GM12878 (cell line): ENCODE results near the gene TTLL11.

Source experiments
- EZH2 ChIP-seq: IDR thresholded peaks from 2 replicates; pipeline ENCODE4 v1.6.1; 2012; ENCODE audit warnings: low read depth, mild to moderate bottlenecking, control low read depth, inconsistent platforms, low read length, borderline replicate concordance; ENCODE audit not compliant: control insufficient read depth
- FOS ChIP-seq: IDR thresholded peaks from 3 replicates; pipeline ENCODE4 v1.6.1; 2011; ENCODE audit warnings: borderline replicate concordance; ENCODE audit not compliant: insufficient read length; ENCODE audit errors: extremely low read depth
- HDAC2 ChIP-seq: fragments of 200-600 bp; sonication (generic); IDR thresholded peaks from 2 replicates; pipeline ENCODE4 v1.6.1; 2017
- MYC ChIP-seq: IDR thresholded peaks from 2 replicates; pipeline ENCODE4 v1.6.1; 2011; ENCODE audit warnings: mild to moderate bottlenecking, low read length, moderate library complexity, inconsistent platforms; ENCODE audit not compliant: insufficient read depth, insufficient replicate concordance, insufficient read length, severe bottlenecking
- PAX5 ChIP-seq: IDR thresholded peaks from 2 replicates; pipeline ENCODE4 v1.6.1; 2011; ENCODE audit warnings: low read depth, low read length, borderline replicate concordance
- RAD21 ChIP-seq: IDR thresholded peaks from 2 replicates; pipeline ENCODE4 v1.6.1; 2011; ENCODE audit warnings: mild to moderate bottlenecking, low read depth, low read length, moderate library complexity; ENCODE audit not compliant: insufficient read depth
- ZBED1 ChIP-seq: IDR thresholded peaks from 2 replicates; pipeline ENCODE4 v1.6.1; 2016; ENCODE audit warnings: borderline replicate concordance
- ZNF384 ChIP-seq: IDR thresholded peaks from 2 replicates; pipeline ENCODE4 v1.6.1; 2012; ENCODE audit warnings: low read depth, mild to moderate bottlenecking, low read length, improper control_type of control experiment, borderline replicate concordance
- TF ChIP-seq, protein P1 (sequence below), 3 experiments: IDR thresholded peaks in 2 of 3; conservative IDR thresholded peaks in 1 of 3; 2 replicates each; pipeline ENCODE4 v1.5.1; 2011; ENCODE audit warnings: low read depth in 3 of 3, low read length in 3 of 3, mild to moderate bottlenecking in 3 of 3, control low read depth in 2 of 3, moderate library complexity in 2 of 3, inconsistent platforms in 1 of 3, mixed read lengths in 1 of 3; ENCODE audit not compliant: control insufficient read depth in 2 of 3, insufficient read depth in 1 of 3; ENCODE audit errors: extremely low read depth in 1 of 3
- TF ChIP-seq, protein P2 (sequence below): IDR thresholded peaks from 2 replicates; pipeline ENCODE4 v1.6.1; 2012; ENCODE audit warnings: mild to moderate bottlenecking, low read depth, low read length
- TF ChIP-seq, protein P3 (sequence below): fragments of 450-650 bp; formaldehyde crosslinking; IDR thresholded peaks from 2 replicates; pipeline ENCODE4 v1.4.0; 2022; ENCODE audit warnings: mild to moderate bottlenecking, moderate library complexity
- TF ChIP-seq, protein P4 (sequence below): IDR thresholded peaks from 2 replicates; pipeline ENCODE4 v1.6.1; 2011; ENCODE audit warnings: low read depth, mild to moderate bottlenecking, low read length, moderate library complexity, borderline replicate concordance; ENCODE audit errors: extremely low read depth

DNA sequence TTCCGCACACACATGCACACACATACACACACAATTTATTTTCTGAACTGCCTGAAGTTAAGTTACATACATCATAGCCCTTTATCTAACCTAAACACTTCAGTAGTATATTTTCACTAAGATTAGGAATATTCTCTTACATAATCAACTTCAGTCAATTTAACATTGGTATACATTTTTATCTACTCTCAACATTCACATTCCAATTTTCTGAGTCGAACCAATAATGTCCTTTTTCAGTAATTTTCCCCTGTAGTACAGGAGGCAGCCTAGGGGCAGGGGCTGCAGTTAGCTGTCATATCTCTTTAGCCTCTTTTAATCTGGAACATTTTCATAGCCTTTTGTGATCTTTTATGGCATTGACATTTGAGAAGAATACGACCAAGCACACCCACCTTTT, 291.5 kb downstream of the TTLL11 start:
- no peak for TF ChIP-seq ZBED1
- no peak for TF ChIP-seq RAD21
- TF ChIP-seq, protein P1, sequence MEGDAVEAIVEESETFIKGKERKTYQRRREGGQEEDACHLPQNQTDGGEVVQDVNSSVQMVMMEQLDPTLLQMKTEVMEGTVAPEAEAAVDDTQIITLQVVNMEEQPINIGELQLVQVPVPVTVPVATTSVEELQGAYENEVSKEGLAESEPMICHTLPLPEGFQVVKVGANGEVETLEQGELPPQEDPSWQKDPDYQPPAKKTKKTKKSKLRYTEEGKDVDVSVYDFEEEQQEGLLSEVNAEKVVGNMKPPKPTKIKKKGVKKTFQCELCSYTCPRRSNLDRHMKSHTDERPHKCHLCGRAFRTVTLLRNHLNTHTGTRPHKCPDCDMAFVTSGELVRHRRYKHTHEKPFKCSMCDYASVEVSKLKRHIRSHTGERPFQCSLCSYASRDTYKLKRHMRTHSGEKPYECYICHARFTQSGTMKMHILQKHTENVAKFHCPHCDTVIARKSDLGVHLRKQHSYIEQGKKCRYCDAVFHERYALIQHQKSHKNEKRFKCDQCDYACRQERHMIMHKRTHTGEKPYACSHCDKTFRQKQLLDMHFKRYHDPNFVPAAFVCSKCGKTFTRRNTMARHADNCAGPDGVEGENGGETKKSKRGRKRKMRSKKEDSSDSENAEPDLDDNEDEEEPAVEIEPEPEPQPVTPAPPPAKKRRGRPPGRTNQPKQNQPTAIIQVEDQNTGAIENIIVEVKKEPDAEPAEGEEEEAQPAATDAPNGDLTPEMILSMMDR (IDR thresholded peaks at IDR 0.05 in 2 of 3, conservative IDR thresholded peaks at IDR 0.05 in 1 of 3; ENCODE audit: control insufficient read depth in 2 of 3, extremely low read depth in 1 of 3, insufficient read depth in 1 of 3, low read depth in 3 of 3, low read length in 3 of 3), result no peak
- no peak for TF ChIP-seq EZH2
- TF ChIP-seq PAX5, result no peak
- no peak for TF ChIP-seq FOS
- TF ChIP-seq, protein P2, sequence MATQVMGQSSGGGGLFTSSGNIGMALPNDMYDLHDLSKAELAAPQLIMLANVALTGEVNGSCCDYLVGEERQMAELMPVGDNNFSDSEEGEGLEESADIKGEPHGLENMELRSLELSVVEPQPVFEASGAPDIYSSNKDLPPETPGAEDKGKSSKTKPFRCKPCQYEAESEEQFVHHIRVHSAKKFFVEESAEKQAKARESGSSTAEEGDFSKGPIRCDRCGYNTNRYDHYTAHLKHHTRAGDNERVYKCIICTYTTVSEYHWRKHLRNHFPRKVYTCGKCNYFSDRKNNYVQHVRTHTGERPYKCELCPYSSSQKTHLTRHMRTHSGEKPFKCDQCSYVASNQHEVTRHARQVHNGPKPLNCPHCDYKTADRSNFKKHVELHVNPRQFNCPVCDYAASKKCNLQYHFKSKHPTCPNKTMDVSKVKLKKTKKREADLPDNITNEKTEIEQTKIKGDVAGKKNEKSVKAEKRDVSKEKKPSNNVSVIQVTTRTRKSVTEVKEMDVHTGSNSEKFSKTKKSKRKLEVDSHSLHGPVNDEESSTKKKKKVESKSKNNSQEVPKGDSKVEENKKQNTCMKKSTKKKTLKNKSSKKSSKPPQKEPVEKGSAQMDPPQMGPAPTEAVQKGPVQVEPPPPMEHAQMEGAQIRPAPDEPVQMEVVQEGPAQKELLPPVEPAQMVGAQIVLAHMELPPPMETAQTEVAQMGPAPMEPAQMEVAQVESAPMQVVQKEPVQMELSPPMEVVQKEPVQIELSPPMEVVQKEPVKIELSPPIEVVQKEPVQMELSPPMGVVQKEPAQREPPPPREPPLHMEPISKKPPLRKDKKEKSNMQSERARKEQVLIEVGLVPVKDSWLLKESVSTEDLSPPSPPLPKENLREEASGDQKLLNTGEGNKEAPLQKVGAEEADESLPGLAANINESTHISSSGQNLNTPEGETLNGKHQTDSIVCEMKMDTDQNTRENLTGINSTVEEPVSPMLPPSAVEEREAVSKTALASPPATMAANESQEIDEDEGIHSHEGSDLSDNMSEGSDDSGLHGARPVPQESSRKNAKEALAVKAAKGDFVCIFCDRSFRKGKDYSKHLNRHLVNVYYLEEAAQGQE, result no peak
- TF ChIP-seq, protein P3, sequence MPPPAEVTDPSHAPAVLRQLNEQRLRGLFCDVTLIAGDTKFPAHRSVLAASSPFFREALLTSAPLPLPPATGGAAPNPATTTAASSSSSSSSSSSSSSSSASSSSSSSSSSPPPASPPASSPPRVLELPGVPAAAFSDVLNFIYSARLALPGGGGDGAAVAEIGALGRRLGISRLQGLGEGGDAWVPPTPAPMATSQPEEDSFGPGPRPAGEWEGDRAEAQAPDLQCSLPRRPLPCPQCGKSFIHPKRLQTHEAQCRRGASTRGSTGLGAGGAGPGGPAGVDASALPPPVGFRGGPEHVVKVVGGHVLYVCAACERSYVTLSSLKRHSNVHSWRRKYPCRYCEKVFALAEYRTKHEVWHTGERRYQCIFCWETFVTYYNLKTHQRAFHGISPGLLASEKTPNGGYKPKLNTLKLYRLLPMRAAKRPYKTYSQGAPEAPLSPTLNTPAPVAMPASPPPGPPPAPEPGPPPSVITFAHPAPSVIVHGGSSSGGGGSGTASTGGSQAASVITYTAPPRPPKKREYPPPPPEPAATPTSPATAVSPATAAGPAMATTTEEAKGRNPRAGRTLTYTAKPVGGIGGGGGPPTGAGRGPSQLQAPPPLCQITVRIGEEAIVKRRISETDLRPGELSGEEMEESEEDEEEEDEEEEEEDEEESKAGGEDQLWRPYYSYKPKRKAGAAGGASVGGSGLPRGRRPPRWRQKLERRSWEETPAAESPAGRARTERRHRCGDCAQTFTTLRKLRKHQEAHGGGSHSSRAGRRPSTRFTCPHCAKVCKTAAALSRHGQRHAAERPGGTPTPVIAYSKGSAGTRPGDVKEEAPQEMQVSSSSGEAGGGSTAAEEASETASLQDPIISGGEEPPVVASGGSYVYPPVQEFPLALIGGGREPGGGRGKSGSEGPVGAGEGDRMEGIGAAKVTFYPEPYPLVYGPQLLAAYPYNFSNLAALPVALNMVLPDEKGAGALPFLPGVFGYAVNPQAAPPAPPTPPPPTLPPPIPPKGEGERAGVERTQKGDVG (CRISPR knock-in tag), result no peak
- no peak for TF ChIP-seq MYC
- TF ChIP-seq ZNF384, result no peak
- TF ChIP-seq, protein P4, sequence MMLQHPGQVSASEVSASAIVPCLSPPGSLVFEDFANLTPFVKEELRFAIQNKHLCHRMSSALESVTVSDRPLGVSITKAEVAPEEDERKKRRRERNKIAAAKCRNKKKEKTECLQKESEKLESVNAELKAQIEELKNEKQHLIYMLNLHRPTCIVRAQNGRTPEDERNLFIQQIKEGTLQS, result no peak
- TF ChIP-seq HDAC2, result no peak
